Body of pancreas (tissue), 4 donors: ENCODE results near the gene DDX50.

ENCODE experiments used
- POLR2A ChIP-seq, 3 donors: fragments of 450-650 bp; IDR thresholded peaks; one replicate each; pipeline ENCODE4 v1.6.1; 2016; ENCODE audit warnings: antibody characterized with exemption in 3 of 3, mild to moderate bottlenecking in 2 of 3
- TF ChIP-seq, protein P1 (sequence below), 7 experiments: fragments of 450-650 bp in 4 of 7; fragments of 200-600 bp in 3 of 7; sonication (generic) in 3 of 7; IDR thresholded peaks; one replicate each; pipeline ENCODE4 v1.5.1; 2016 to 2019; ENCODE audit warnings: antibody characterized with exemption in 7 of 7

DNA sequence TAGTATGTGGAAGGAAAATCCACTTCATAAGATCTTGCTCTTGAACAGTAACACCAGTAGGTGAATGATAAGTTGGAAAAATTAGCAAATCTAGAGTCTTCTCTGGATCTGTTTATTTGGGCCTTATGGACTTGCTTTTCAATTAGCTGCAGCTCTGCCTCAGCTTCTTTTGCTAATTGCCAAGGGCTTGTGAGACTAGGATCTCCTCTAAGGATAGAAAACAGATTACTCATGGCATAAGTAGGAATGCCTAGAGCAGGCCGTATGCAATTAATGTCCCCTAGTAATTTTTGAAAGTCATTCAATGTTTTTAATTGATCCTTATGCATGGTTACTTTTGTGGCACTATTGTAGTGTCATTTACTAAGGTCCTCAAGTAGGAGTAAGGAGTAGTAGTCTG, 36.5 kb upstream of the DDX50 start:
- TF ChIP-seq, protein P1, sequence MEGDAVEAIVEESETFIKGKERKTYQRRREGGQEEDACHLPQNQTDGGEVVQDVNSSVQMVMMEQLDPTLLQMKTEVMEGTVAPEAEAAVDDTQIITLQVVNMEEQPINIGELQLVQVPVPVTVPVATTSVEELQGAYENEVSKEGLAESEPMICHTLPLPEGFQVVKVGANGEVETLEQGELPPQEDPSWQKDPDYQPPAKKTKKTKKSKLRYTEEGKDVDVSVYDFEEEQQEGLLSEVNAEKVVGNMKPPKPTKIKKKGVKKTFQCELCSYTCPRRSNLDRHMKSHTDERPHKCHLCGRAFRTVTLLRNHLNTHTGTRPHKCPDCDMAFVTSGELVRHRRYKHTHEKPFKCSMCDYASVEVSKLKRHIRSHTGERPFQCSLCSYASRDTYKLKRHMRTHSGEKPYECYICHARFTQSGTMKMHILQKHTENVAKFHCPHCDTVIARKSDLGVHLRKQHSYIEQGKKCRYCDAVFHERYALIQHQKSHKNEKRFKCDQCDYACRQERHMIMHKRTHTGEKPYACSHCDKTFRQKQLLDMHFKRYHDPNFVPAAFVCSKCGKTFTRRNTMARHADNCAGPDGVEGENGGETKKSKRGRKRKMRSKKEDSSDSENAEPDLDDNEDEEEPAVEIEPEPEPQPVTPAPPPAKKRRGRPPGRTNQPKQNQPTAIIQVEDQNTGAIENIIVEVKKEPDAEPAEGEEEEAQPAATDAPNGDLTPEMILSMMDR (IDR thresholded peaks at IDR 0.05): no peak
- TF ChIP-seq POLR2A (IDR thresholded peaks at IDR 0.05): no peak
